ENCODE data around the gene ENPP7.

- TF ChIP-seq CTCF (IDR thresholded peaks at IDR 0.05; ENCODE audit: borderline replicate concordance, extremely low read depth, low read length, poor library complexity, severe bottlenecking) (peak; percentile 84), EZH2 (IDR thresholded peaks at IDR 0.05; ENCODE audit: borderline replicate concordance, low read depth, low read length, severe bottlenecking) (no peak)
Observed at GRCh38 chr17:79707931-79708891, 22.5 kb upstream of the ENPP7 start.
